Measurements from ENCODE around the gene SLC31A2. TPM values are rescaled to one million over a fixed set of nuclear protein-coding genes. Genes with fewer than 3 reads are reported as not detected.
"Not testable (repeated sequence)": the region's sequence is repeated elsewhere in the genome, so short reads cannot be mapped to it uniquely, and the experiment has no call there.

SLC31A2 gene
- total RNA-seq, 4 donors from 2014 or later = 6.7 to 26.6 (median 13.6) TPM

DNA sequence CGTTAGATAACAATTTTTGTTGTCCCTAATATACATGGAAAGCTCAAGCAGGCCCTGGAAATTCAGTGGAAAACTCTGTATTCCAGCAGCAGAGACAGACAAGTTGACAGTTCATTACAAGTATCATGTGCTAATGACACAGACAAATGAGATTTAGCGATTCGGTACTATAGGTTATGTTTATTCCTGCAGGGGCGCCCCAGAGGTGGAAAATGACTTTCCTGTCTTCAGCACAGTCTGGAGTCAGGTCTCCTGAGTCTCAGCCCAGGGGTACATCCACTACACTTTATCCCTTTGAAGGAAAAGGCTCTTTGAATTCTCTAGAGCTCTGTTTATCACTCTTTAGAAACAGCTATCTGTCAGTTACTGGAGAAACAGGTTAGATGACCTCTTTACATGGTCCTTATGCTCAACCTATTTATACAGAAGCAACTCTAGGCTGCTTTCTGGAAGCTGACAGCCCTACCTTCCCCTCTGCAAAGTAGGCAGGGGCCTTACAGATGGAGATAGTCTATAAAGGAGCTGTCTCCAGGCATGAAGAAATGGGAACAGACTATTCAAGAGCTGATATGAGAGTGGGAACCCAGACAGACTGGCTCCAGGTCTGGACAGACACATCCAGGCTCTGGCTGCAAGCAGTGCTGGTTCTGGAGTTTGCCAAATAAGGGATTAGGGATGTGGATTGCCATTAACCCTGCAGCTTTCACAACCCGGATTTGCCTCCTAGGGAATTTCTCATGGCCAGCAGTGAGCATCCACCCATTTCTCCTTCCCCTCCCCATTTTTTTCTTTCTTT lies 7.2 kb upstream of the SLC31A2 start:
- TF ChIP-seq POLR2AphosphoS5 (IDR thresholded peaks at IDR 0.05) (no peak), EP300 (IDR thresholded peaks at IDR 0.05) (no peak), POLR2A (IDR thresholded peaks at IDR 0.05) (no peak), CTCF (IDR thresholded peaks at IDR 0.05) (no peak)
- Histone ChIP-seq H3K36me3 (no peaks in the 10 kb centered on the region), H3K9me3 (peaks cover 0 to 17% (median 0%) of the 10 kb centered on the region in 3 donors), H3K27ac (no peak overlapping the region), H3K27me3 (peaks cover 19% of the 10 kb centered on the region), H3K4me3 (no peak overlapping the region), H3K4me1 (no peaks in the 10 kb centered on the region)
- WGBS, 2 donors (ENCODE audit: low coverage in 1 of 2) = 49 to 52% methylated on average over 4 to 5 of the region's 5 CpGs
- ATAC-seq = no peak

DNA sequence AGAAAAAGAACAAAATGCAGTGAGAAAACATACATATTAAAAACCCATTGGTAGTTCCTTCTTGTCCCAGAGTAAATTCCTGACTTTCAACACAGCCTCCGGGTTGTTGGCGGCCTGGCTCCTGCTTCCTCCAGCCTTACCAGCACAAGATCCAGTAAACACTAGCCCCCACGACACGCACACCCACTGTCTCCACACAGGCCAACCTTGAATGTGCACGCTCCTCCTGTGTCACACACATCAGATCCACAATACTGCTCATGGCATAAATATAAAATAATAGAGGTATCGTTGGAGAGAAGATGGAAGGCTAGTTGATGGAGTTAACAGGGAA lies 2.5 kb upstream of the SLC31A2 start:
- Histone ChIP-seq H3K36me3 (no peaks in the 10 kb centered on the region), H3K27me3 (peaks cover 19% of the 10 kb centered on the region), H3K9me3 (no peaks in the 10 kb centered on the region), H3K27ac (no peak overlapping the region), H3K4me3 (no peak overlapping the region), H3K4me1 (peaks cover 0 to 29% (median 3%) of the 10 kb centered on the region in 3 donors)
- no peak for ATAC-seq
- 75 to 90% methylated on average over 6 of the region's 6 CpGs for WGBS, 2 donors (ENCODE audit: low coverage in 1 of 2)
- no peak for TF ChIP-seq POLR2AphosphoS5 (IDR thresholded peaks at IDR 0.05)
- TF ChIP-seq POLR2A (IDR thresholded peaks at IDR 0.05) = no peak
- no peak for TF ChIP-seq EP300 (IDR thresholded peaks at IDR 0.05)
- no peak for TF ChIP-seq CTCF (IDR thresholded peaks at IDR 0.05)

DNA sequence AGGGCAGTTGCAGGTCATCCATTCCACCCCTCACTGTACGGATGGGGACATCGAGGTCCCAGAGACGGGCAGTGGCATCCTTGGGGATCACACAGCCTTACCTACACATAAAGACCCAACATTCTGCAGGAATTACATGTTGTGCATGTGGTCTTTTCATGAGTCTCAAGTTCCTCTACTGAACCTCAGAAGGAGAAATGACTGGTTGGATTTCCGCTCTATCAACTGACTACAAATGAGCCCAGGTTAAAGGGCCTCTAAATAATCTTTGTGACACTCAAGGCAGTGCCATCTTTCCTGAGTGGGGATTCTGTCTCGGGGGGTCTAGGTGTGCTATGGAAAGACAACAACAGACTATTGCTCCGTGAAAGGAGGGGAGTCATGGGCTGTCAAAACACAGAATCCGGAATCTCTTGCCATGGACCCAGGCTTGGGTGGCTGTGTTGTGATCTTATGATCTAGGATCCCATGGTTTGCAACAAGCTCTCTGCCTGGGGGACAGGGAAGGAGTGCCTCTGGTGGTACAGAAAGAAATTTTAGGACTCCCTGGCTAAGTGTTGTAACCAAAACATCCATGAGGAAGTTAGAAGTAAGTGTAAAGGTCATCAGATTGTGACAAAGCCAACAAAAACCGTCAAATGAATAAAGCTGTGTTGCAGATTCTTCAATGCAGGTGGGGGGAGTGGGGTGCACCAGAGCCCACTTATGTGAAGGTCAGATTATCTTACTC lies 1.9 kb upstream of the SLC31A2 start:
- Histone ChIP-seq H3K9me3 (no peaks in the 10 kb centered on the region), H3K4me3 (no peak overlapping the region), H3K27ac (no peak overlapping the region), H3K36me3 (no peaks in the 10 kb centered on the region), H3K4me1 (peaks cover 0 to 35% (median 6%) of the 10 kb centered on the region in 3 donors), H3K27me3 (peaks cover 15% of the 10 kb centered on the region)
- WGBS, 2 donors (ENCODE audit: low coverage in 1 of 2) = 85 to 87% methylated on average over 6 of the region's 8 CpGs
- ATAC-seq = no peak
- TF ChIP-seq CTCF (IDR thresholded peaks at IDR 0.05) (no peak), EP300 (IDR thresholded peaks at IDR 0.05) (no peak), POLR2A (IDR thresholded peaks at IDR 0.05) (no peak), POLR2AphosphoS5 (IDR thresholded peaks at IDR 0.05) (no peak)

DNA sequence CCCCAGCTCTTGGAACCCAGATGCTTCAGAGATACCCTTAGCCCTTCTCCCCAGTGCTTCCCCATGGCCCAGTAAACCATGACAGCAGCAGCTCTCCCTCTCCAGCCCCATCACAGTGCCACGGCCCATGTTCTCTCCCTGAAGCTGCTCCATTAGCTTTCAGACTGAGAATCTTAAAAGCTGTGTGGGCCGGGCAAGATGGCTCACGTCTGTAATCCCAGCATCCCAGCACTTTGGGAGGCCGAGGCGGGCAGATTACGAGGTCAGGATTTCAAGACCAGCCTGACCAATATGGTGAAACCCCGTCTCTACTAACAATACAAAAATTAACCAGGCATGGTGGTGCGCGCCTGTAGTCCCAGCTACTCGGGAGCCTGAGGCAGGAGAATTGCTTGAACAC lies 1.2 kb upstream of the SLC31A2 start:
- not testable (repeated sequence) for H3K27ac ChIP-seq, H3K9me3 ChIP-seq, H3K36me3 ChIP-seq, H3K4me3 ChIP-seq, ATAC-seq, H3K27me3 ChIP-seq
- 83 to 100% methylated on average over 2 to 3 of the region's 10 CpGs for WGBS, 2 donors (ENCODE audit: low coverage in 1 of 2)
- H3K4me1 ChIP-seq = peaks cover 0 to 42% (median 6%) of the 10 kb centered on the region in 3 donors

DNA sequence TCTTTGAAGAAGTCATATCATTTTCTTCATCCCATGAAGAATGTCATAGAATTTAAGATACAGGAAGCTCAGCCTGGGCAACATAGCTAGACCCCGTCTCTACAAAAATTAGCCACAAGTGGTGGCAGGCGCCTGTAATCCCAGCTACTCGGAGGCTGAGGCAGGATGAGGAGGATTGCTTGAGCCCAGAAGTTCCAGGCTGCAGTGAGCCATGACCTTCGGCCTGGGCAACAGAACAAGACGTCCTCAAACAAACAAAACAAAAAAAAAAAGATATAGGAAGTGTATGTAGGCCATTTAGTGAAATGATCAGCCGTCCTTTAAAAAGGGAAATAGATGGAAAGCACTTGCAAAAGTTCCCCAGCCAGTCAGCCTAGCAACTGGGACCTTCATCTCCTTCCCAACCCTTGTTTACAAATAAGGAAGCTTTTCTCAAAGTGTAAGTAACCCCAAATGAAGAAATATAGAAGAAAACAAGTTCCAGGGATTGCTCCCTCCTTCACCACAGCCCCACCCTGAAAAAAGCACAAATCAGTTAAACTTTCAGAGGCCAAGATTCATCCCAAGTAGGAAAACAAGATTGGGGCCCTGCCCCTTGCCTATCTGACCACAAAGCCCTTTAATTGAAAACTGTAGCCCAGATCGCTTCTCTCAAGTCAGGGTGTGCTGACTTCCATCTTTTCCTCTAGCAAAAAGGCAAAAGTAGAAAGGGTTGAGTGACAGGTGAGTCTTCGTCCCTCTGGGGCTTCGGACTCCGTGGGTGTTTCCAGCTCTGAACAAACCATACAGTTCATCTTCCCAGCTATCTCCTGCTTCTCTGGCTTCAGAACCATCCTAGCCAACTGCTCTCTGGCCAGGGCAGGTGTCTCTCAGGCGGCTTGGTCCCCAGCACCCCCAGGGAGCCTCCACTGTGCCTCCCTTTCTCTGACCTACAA lies 1.2 kb downstream of the SLC31A2 start:
- H3K4me3 ChIP-seq = peak overlapping the region; percentile 76 to 80
- no peaks in the 10 kb centered on the region for H3K27me3 ChIP-seq
- H3K27ac ChIP-seq = peak overlapping the region; percentile 13 to 88 (median 80)
- no peak for TF ChIP-seq CTCF (IDR thresholded peaks at IDR 0.05)
- TF ChIP-seq POLR2AphosphoS5 (IDR thresholded peaks at IDR 0.05) = no peak
- no peak for TF ChIP-seq EP300 (IDR thresholded peaks at IDR 0.05)
- TF ChIP-seq POLR2A (IDR thresholded peaks at IDR 0.05) = no peak
- peaks cover 0 to 60% (median 6%) of the 10 kb centered on the region in 3 donors for H3K4me1 ChIP-seq
- H3K36me3 ChIP-seq = peaks cover 0 to 6% of the 10 kb centered on the region in 2 donors
- no peak for ATAC-seq
- WGBS, 2 donors (ENCODE audit: low coverage in 1 of 2) = 59 to 65% methylated on average over 8 to 9 of the region's 11 CpGs
- no peaks in the 10 kb centered on the region for H3K9me3 ChIP-seq

All from gastroesophageal sphincter (tissue), 4 donors.